ENCODE results near the gene TCEA2.

Gene TCEA2

GRCh38 chr20:64049060-64049877, 13.7 kb upstream of the TCEA2 start, which contains the start of gene SOX18:
SOX18 (minus strand) TSS chr20:64049639; CDS start chr20:64049516, 123 bp downstream.
- H3K27ac Mint-ChIP-seq: no peak within 1 kb of the TSS
- H3K4me3 Mint-ChIP-seq: peak within 1 kb of the TSS; percentile 54
- H3K27me3 Mint-ChIP-seq (ENCODE audit: low read depth): peaks cover 43% of the 10 kb centered on the region
- H3K36me3 Mint-ChIP-seq (ENCODE audit: low read depth): no peaks in the 10 kb centered on the region
- peak; percentile 33 for DNase-seq (ENCODE audit: low spot score)
- H3K4me1 Mint-ChIP-seq (ENCODE audit: low read depth): peaks cover 12% of the 10 kb centered on the region
- H3K9me3 Mint-ChIP-seq: no peaks in the 10 kb centered on the region

GRCh38 chr20:64049878-64050260, 13.1 kb upstream of the TCEA2 start:
- H3K36me3 Mint-ChIP-seq (ENCODE audit: low read depth): no peaks in the 10 kb centered on the region
- H3K27ac Mint-ChIP-seq: no peak overlapping the region
- peaks cover 10% of the 10 kb centered on the region for H3K4me1 Mint-ChIP-seq (ENCODE audit: low read depth)
- peaks cover 43% of the 10 kb centered on the region for H3K27me3 Mint-ChIP-seq (ENCODE audit: low read depth)
- peak overlapping the region; percentile 54 for H3K4me3 Mint-ChIP-seq
- H3K9me3 Mint-ChIP-seq: no peaks in the 10 kb centered on the region
- DNase-seq (ENCODE audit: low spot score): no peak

GRCh38 chr20:64050261-64051032, 12.6 kb upstream of the TCEA2 start:
- H3K27ac Mint-ChIP-seq: no peak overlapping the region
- peaks cover 10% of the 10 kb centered on the region for H3K4me1 Mint-ChIP-seq (ENCODE audit: low read depth)
- no peaks in the 10 kb centered on the region for H3K36me3 Mint-ChIP-seq (ENCODE audit: low read depth)
- H3K27me3 Mint-ChIP-seq (ENCODE audit: low read depth): peaks cover 41% of the 10 kb centered on the region
- H3K4me3 Mint-ChIP-seq: peak overlapping the region; percentile 48
- H3K9me3 Mint-ChIP-seq: no peaks in the 10 kb centered on the region
- no peak for DNase-seq (ENCODE audit: low spot score)

- Mint-ChIP-seq H3K27ac (no peak overlapping the region), H3K36me3 (ENCODE audit: low read depth) (no peaks in the 10 kb centered on the region), H3K27me3 (ENCODE audit: low read depth) (peaks cover 37% of the 10 kb centered on the region), H3K4me3 (no peak overlapping the region), H3K4me1 (ENCODE audit: low read depth) (peaks cover 6% of the 10 kb centered on the region), H3K9me3 (no peaks in the 10 kb centered on the region)
- DNase-seq (ENCODE audit: low spot score): no peak
These were observed 12.0 kb upstream of the TCEA2 start for GRCh38 chr20:64051033-64051452.

GRCh38 chr20:64051561-64052325, 11.3 kb upstream of the TCEA2 start:
- H3K4me3 Mint-ChIP-seq: no peak overlapping the region
- peaks cover 4% of the 10 kb centered on the region for H3K4me1 Mint-ChIP-seq (ENCODE audit: low read depth)
- no peak overlapping the region for H3K27ac Mint-ChIP-seq
- DNase-seq (ENCODE audit: low spot score): no peak
- H3K27me3 Mint-ChIP-seq (ENCODE audit: low read depth): peaks cover 30% of the 10 kb centered on the region
- H3K9me3 Mint-ChIP-seq: no peaks in the 10 kb centered on the region
- H3K36me3 Mint-ChIP-seq (ENCODE audit: low read depth): no peaks in the 10 kb centered on the region

- no peak for DNase-seq (ENCODE audit: low spot score)
These were observed 10.7 kb upstream of the TCEA2 start for GRCh38 chr20:64052326-64052722.

DNA sequence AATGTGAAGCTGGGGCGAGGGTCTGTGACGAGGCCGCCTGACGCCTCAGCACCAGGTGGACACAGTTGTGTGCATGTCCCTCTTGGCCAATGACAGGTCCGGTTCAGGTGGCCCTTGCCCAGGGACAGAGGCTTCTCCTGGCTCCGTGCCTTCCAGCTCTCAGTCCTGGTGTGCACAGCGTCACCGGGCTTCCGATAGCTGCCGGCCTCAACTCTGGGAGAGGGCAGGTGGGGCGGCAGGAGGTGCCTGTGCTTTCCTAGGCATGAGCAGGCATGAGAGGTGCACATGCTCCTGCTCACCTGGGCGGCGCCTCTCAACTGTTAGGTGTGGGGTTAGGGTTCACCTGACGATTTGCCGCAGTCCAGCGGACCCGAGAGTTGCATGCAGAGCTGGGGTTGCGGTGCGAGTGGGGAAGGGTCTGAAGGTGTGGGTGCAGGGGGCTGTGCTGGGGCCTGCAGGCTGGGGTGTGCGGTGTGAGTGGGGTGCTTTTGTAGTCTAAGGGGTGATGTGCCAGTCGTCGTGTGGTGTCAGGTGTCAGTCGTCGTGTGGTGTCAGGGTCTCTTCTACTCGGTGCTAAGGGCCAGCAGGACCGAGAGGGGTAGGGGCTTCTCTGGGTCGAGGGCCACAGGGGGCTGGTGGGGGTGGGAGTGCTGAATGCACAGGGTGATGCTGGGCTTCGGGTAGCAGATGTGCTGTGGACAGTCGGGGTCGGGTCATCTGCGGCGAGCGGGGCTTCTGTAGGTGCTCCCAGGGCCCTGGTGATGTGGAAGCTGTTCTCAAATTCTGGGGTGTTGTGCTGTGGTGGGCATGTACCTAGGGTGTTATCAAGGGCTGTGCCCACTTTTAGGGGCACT, 9.8 kb upstream of the TCEA2 start:
- Mint-ChIP-seq H3K9me3 (no peaks in the 10 kb centered on the region), H3K27ac (peak overlapping the region; percentile 19), H3K4me3 (no peak overlapping the region), H3K4me1 (ENCODE audit: low read depth) (peaks cover 10% of the 10 kb centered on the region), H3K27me3 (ENCODE audit: low read depth) (peaks cover 18% of the 10 kb centered on the region), H3K36me3 (ENCODE audit: low read depth) (no peaks in the 10 kb centered on the region)
- no peak for DNase-seq (ENCODE audit: low spot score)

More at GRCh38 chr20:64052326-64052722, 10.7 kb upstream of the TCEA2 start:
- H3K27me3 Mint-ChIP-seq (ENCODE audit: low read depth): peaks cover 24% of the 10 kb centered on the region
- no peaks in the 10 kb centered on the region for H3K9me3 Mint-ChIP-seq
- H3K4me3 Mint-ChIP-seq: no peak overlapping the region
- no peak overlapping the region for H3K27ac Mint-ChIP-seq
- no peaks in the 10 kb centered on the region for H3K36me3 Mint-ChIP-seq (ENCODE audit: low read depth)
- H3K4me1 Mint-ChIP-seq (ENCODE audit: low read depth): peaks cover 8% of the 10 kb centered on the region

GRCh38 chr20:64053841-64054661, 8.9 kb upstream of the TCEA2 start:
- Mint-ChIP-seq H3K27ac (no peak overlapping the region), H3K36me3 (ENCODE audit: low read depth) (no peaks in the 10 kb centered on the region), H3K27me3 (ENCODE audit: low read depth) (peaks cover 17% of the 10 kb centered on the region), H3K9me3 (no peaks in the 10 kb centered on the region), H3K4me1 (ENCODE audit: low read depth) (peaks cover 11% of the 10 kb centered on the region), H3K4me3 (no peak overlapping the region)
- no peak for DNase-seq (ENCODE audit: low spot score)

DNA sequence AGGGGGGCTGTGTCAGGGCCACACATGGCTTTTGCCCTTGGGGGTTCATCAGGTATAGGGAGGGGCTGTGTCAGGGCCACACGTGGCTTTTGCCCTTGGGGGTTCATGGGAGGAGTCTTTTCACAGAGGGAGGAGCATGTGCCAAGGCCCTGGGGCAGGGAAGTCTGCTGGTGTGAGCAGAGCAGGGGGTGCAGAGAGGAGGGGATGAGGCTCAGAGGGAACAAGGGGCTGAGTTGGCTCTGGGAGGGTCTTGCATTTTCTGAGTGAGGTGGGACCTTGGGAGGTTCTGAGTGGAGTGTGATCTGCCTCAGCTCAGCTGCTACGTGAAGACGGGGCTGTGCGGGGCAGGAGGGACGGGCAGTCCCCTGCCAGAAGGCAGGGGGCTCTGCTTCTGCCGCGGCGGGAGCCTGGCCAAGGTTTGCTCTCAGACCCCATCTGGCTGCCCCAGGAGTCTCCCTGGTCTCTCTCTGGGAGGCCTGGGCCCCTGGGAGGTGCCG, 7.6 kb upstream of the TCEA2 start:
- Mint-ChIP-seq H3K27me3 (ENCODE audit: low read depth) (peaks cover 12% of the 10 kb centered on the region), H3K36me3 (ENCODE audit: low read depth) (no peaks in the 10 kb centered on the region), H3K9me3 (no peaks in the 10 kb centered on the region), H3K27ac (peak overlapping the region; percentile 41), H3K4me3 (no peak overlapping the region), H3K4me1 (ENCODE audit: low read depth) (peaks cover 13% of the 10 kb centered on the region)
- no peak for DNase-seq (ENCODE audit: low spot score)

GRCh38 chr20:64055893-64056638, 6.9 kb upstream of the TCEA2 start:
- Mint-ChIP-seq H3K4me1 (ENCODE audit: low read depth) (peaks cover 13% of the 10 kb centered on the region), H3K27ac (no peak overlapping the region)

DNA sequence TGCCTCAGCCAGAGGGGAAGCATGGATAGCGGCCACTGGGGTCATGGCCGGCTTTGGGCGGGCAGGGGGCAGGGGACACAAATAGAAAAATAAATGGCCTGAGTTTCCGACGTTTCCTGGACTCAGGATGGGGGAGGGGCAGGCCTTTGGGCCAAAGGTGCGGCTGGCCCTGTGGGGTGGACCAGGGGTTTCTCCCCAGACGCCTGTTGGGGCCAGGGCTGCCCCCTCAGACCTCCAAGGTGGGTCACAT, 6.4 kb upstream of the TCEA2 start:
- H3K4me3 Mint-ChIP-seq: no peak overlapping the region
- no peaks in the 10 kb centered on the region for H3K36me3 Mint-ChIP-seq (ENCODE audit: low read depth)
- peaks cover 13% of the 10 kb centered on the region for H3K4me1 Mint-ChIP-seq (ENCODE audit: low read depth)
- H3K27ac Mint-ChIP-seq: no peak overlapping the region
- peaks cover 5% of the 10 kb centered on the region for H3K27me3 Mint-ChIP-seq (ENCODE audit: low read depth)
- DNase-seq (ENCODE audit: low spot score): no peak
- no peaks in the 10 kb centered on the region for H3K9me3 Mint-ChIP-seq

More at GRCh38 chr20:64055893-64056638, 6.9 kb upstream of the TCEA2 start:
- H3K9me3 Mint-ChIP-seq: no peaks in the 10 kb centered on the region
- H3K4me3 Mint-ChIP-seq: no peak overlapping the region
- peaks cover 6% of the 10 kb centered on the region for H3K27me3 Mint-ChIP-seq (ENCODE audit: low read depth)
- H3K36me3 Mint-ChIP-seq (ENCODE audit: low read depth): no peaks in the 10 kb centered on the region
- DNase-seq (ENCODE audit: low spot score): no peak

All from T-helper 2 cell treated with Interferon-gamma antibody and Interleukin-4, amounts not matched to agents 5 μg/mL and 100 μg/mL, for 36 hours (primary cell).